ENCODE results near the gene SLC38A3. TPM values are rescaled to one million over a fixed set of nuclear protein-coding genes. Genes with fewer than 3 reads are reported as not detected.

SLC38A3 gene
- total and polyA plus RNA-seq, 2 donors (not counting 3 experiments of a cell fraction or from before 2014, with no cell fraction given), result 0.60 to 1.1 TPM

DNA sequence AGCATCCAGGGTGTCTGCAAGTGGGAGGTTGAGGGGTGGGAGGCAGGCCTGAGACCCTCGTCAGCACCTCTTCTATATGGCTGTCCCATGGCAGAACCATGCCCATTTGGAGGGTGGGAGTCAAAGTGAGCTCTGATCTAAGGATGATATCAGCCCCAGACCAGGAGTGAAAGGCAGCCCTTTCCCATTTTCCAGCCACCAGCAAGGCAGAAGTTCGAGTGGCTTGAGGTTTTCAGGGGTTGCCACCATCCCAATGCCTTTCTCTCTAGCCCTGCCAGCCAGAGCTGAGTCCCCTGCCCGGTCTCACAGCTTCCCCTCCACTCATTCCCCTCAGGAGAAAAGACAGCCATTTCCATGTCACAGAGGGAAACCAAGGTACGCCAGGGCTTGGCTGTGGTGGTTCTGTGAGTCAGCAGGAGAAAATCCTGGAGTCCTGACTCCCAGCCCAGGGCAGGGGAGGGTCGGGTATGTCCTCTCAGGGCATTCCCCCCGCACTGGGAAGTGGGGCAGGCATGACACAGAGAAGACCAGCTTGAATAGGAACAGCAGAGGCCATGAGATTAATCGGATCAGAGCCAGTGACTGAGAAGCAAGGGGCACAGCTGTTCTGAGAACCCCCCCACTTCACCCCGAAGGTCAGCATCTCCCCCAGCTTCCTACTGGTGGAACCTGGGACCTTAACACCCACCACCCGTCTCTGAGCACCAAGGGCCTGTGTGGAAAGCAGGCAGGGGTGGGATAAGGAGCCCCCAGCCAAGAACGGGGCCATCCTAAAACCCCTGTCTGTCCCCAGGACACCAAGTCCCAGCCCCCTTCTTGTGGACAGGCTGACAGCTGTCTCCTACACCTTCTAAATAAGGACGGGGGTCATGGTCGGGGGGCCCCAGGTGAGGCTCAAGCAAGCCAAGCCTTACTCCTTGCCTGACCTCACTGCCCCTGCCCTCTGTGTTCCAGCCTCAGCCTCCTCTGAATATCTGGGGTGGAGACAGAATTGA is 965 bp upstream of the SLC38A3 start:
- peaks cover 3% of the 10 kb centered on the region for H3K4me1 ChIP-seq (ENCODE audit: control insufficient read depth, extremely low read depth, insufficient read depth, low read length)
- no peaks in the 10 kb centered on the region for H3K9me1 ChIP-seq (replicated peaks; ENCODE audit: control insufficient read depth, extremely low read depth, insufficient read depth, low read length)
- H3K4me3 ChIP-seq (replicated peaks in 1 of 3; ENCODE audit: insufficient read depth in 1 of 3, low read depth in 1 of 3, low read length in 3 of 3), result no peak overlapping the region
- intact Hi-C loops (cut with micrococcal nuclease), result no loop called here
- ChIA-PET CTCF (interaction anchor here (1.0 to 4.8 kb wide), 5 partner anchors 10 to 59 kb away, joined by 3 to 43 read pairs (median 4); no protein-coding TSS in a partner anchor), POLR2A (no interaction called here)
- H3K36me3 ChIP-seq (ENCODE audit: control insufficient read depth in 2 of 2, extremely low read depth in 1 of 2, insufficient read depth in 2 of 2, low read length in 2 of 2), result no peaks in the 10 kb centered on the region
- peaks cover 18% of the 10 kb centered on the region in 2 experiments for H3K27me3 ChIP-seq (ENCODE audit: control insufficient read depth in 2 of 2, insufficient read depth in 2 of 2, low read length in 2 of 2)
- BruUV-seq (replicated peaks), result no TSS peak
- no peaks in the 10 kb centered on the region for H4K20me1 ChIP-seq (replicated peaks; ENCODE audit: control insufficient read depth, extremely low read depth, insufficient read depth, low read length)
- TF ChIP-seq POLR2A (IDR thresholded peaks at IDR 0.05; ENCODE audit: low read depth, low read length) (no peak), EZH2 (IDR thresholded peaks at IDR 0.05; ENCODE audit: borderline replicate concordance, low read depth, low read length, severe bottlenecking) (no peak)
- TF ChIP-seq, protein P1, sequence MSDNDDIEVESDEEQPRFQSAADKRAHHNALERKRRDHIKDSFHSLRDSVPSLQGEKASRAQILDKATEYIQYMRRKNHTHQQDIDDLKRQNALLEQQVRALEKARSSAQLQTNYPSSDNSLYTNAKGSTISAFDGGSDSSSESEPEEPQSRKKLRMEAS (IDR thresholded peaks at IDR 0.05; ENCODE audit: insufficient read depth, insufficient read length), result no peak
- dilution Hi-C loops (cut with MboI; ENCODE audit: extremely low pct_ligation_motif_present, low sequenced_read_pairs), result no loop called here
- H2AFZ ChIP-seq (ENCODE audit: low read depth, low read length), result no peak overlapping the region
- DNase-seq (ENCODE audit: low read depth, low spot score) (no peak), FAIRE-seq (no peak)
- H3K27ac ChIP-seq (ENCODE audit: insufficient read depth, low read depth, low read length), result no peak overlapping the region
- no peaks in the 10 kb centered on the region for H3K9me3 ChIP-seq (replicated peaks; ENCODE audit: control insufficient read depth, insufficient read depth, low read length)
- no peak overlapping the region for H3K9ac ChIP-seq (replicated peaks; ENCODE audit: extremely low read depth, insufficient read depth, low read length)
- no peak overlapping the region for H3K4me2 ChIP-seq (ENCODE audit: insufficient read depth, low read length)
- H3K79me2 ChIP-seq (ENCODE audit: control insufficient read depth, insufficient read depth, low read length), result no peaks in the 10 kb centered on the region

DNA sequence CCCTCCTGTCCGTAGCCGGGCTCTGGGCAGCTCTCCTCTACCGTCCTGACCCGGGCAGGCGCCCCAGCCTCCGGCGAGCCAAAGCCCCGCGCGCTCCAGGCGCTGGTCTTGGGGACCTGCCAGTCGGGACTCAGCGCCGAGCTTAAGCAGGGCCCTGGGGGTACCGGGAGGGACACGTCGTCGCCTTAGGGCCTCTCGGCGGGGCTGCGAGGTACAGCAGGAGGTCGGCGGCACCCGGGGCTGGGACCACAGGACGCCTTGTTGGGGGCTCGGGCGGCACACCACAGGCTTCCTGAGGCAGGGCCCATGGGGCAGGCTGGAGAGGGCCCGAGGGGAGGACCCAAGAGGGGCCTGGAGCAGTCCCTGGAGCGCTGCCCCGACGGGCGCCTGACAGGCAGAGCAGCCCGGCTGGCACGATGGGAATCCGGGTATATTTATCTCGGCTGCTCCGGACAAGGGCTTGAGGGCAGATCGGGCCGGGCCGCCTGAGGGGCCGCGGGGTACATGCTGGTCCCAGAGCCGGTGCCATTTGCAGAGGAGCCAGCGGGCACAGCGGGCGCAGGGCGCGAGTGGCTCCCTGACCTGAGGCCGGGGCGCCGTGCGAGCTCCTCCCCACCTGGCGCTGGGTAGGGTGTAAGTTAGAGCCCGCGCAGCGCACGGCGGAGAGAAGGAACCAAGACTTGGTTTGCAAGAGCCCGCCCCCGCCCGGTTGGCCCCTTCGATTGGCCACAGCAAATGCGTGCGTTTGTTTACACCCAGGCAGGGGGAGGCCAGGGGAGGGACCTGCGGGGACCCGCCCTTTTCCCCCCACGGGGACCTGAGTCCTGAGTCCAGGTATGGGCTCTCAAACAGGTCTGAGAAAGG is 574 bp downstream of the SLC38A3 start:
- ChIA-PET CTCF (interaction anchor here (1.1 to 6.4 kb wide), 4 partner anchors 11 to 21 kb away, joined by 3 to 43 read pairs (median 38); no protein-coding TSS in a partner anchor), POLR2A (interaction anchor here (0.6 kb wide), 1 partner anchor 57 kb away, joined by 16 read pairs; no protein-coding TSS in a partner anchor)
- H3K9me1 ChIP-seq (replicated peaks; ENCODE audit: control insufficient read depth, extremely low read depth, insufficient read depth, low read length), result no peaks in the 10 kb centered on the region
- H3K79me2 ChIP-seq (ENCODE audit: control insufficient read depth, insufficient read depth, low read length), result no peaks in the 10 kb centered on the region
- FAIRE-seq (no peak), DNase-seq (ENCODE audit: low read depth, low spot score) (peak; percentile 31)
- peaks cover 3% of the 10 kb centered on the region for H3K4me1 ChIP-seq (ENCODE audit: control insufficient read depth, extremely low read depth, insufficient read depth, low read length)
- H4K20me1 ChIP-seq (replicated peaks; ENCODE audit: control insufficient read depth, extremely low read depth, insufficient read depth, low read length), result no peaks in the 10 kb centered on the region
- peak overlapping the region in 2 of 3 experiments; percentile 27 to 36 for H3K4me3 ChIP-seq (replicated peaks in 1 of 3; ENCODE audit: insufficient read depth in 1 of 3, low read depth in 1 of 3, low read length in 3 of 3)
- H3K9me3 ChIP-seq (replicated peaks; ENCODE audit: control insufficient read depth, insufficient read depth, low read length), result no peaks in the 10 kb centered on the region
- dilution Hi-C loops (cut with MboI; ENCODE audit: extremely low pct_ligation_motif_present, low sequenced_read_pairs), result no loop called here
- no peak overlapping the region for H3K27ac ChIP-seq (ENCODE audit: insufficient read depth, low read depth, low read length)
- BruUV-seq (replicated peaks), result no TSS peak
- TF ChIP-seq GATA2 (IDR thresholded peaks at IDR 0.05; ENCODE audit: insufficient read depth, insufficient read length, low read depth, low read length), result no peak
- TF ChIP-seq, protein P2, sequence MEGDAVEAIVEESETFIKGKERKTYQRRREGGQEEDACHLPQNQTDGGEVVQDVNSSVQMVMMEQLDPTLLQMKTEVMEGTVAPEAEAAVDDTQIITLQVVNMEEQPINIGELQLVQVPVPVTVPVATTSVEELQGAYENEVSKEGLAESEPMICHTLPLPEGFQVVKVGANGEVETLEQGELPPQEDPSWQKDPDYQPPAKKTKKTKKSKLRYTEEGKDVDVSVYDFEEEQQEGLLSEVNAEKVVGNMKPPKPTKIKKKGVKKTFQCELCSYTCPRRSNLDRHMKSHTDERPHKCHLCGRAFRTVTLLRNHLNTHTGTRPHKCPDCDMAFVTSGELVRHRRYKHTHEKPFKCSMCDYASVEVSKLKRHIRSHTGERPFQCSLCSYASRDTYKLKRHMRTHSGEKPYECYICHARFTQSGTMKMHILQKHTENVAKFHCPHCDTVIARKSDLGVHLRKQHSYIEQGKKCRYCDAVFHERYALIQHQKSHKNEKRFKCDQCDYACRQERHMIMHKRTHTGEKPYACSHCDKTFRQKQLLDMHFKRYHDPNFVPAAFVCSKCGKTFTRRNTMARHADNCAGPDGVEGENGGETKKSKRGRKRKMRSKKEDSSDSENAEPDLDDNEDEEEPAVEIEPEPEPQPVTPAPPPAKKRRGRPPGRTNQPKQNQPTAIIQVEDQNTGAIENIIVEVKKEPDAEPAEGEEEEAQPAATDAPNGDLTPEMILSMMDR (IDR thresholded peaks at IDR 0.05; ENCODE audit: extremely low read depth in 1 of 2, insufficient read depth in 1 of 2, low read depth in 1 of 2, low read length in 2 of 2), result no peak
- no peak for TF ChIP-seq MYC (IDR thresholded peaks at IDR 0.05; ENCODE audit: low read depth, low read length)
- TF ChIP-seq EZH2 (IDR thresholded peaks at IDR 0.05; ENCODE audit: borderline replicate concordance, low read depth, low read length, severe bottlenecking), result peak; percentile 76
- TF ChIP-seq JUN (IDR thresholded peaks at IDR 0.05; ENCODE audit: borderline replicate concordance, insufficient read depth, insufficient read length, low read depth), result no peak
- H3K4me2 ChIP-seq (ENCODE audit: insufficient read depth, low read length), result peak overlapping the region; percentile 59
- peaks cover 18% of the 10 kb centered on the region in 2 experiments for H3K27me3 ChIP-seq (ENCODE audit: control insufficient read depth in 2 of 2, insufficient read depth in 2 of 2, low read length in 2 of 2)
- H3K36me3 ChIP-seq (ENCODE audit: control insufficient read depth in 2 of 2, extremely low read depth in 1 of 2, insufficient read depth in 2 of 2, low read length in 2 of 2), result no peaks in the 10 kb centered on the region
- intact Hi-C loops (cut with micrococcal nuclease), result no loop called here
- H2AFZ ChIP-seq (ENCODE audit: low read depth, low read length), result peak overlapping the region; percentile 39
- H3K9ac ChIP-seq (replicated peaks; ENCODE audit: extremely low read depth, insufficient read depth, low read length), result no peak overlapping the region
